Islet of Langerhans (tissue), 1 donor: ENCODE results near the gene CENPL.
"Not testable (repeated sequence)": the region's sequence is repeated elsewhere in the genome, so short reads cannot be mapped to it uniquely, and the experiment has no call there.

Source experiments
- FAIRE-seq: peaks from one replicate; lab custom pipeline; 2011; peaks lifted over from hg19 to GRCh38; lab: Jason Lieb, UNC

CENPL gene

DNA sequence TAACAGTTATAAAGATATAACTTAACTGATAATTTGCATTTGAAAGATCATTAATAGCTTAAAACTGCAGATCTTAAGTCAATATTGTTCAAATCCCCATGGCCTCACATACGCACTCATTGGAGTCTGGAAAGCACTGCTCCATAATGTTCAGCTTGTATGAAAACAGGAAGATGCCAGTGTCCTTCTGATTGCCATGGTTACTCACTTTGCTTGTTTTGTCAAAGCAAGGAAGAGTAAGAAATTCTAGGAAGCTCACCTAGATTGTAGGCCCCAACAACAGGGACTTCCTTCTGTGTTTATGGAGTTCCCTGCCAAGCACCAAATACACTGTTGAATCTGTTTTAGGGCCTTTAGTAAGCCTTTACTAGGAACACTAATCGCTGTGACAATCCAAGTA is 32.2 kb upstream of the CENPL start:
- FAIRE-seq: no peak

DNA sequence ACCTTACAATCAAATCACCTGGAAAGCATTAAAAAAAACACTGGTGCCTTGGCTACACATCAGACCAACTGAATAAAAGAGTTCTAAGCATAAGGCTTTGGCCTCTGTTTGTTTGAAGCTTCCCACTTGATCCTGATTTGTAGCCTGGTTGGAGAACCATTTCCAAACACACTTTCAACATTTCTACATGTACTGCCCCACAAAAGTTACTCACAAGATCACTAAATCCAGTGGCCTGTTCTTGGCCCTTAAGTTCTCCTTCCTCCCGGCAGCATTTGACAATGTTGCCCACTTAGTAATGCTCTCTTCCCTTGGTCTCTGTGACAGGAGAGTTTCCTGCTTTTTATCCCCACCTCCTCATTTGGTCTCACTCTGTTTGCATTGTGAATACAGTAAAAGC is 31.3 kb upstream of the CENPL start:
- no peak for FAIRE-seq

- FAIRE-seq: no peak
Measured at GRCh38 chr1:173853074-173853473, 28.4 kb upstream of the CENPL start.

DNA sequence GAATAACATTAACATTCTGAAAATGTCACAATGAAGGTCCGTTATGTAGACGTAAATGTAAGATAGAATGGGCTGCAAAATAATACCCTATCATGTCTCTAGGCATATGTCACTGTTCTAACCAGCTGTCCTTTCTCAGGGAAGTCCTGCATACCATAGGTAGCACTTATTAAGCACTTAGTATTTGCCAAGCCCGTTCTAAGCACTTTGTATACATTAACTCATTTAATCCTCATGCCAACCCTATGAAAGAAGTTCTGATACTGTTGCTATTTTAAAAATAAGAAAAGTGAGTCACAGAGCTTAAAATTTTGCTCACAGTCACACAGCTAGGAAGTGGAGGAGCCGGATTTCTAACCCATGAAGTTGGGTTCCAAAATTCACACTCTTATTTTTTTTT is 27.4 kb upstream of the CENPL start:
- no peak for FAIRE-seq

DNA sequence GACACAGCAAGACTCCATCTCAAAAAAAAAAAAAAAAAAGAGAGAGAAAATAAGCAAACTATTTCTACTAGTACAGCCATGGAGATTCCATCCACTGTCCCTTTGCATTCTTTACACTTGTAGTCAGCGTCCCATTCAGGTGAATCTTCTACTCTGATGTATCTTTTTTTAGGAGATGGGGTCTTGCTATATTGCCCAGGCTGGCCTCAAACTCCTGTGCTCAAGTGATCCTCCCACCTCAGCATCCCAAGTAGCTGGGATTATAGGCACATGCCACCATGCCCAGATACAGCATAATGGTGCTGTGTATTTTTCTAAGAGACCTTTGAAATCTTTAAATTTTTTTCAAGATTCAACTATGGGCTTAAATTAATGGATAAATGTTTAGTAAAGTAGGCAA is 8.1 kb upstream of the CENPL start:
- no peak for FAIRE-seq

DNA sequence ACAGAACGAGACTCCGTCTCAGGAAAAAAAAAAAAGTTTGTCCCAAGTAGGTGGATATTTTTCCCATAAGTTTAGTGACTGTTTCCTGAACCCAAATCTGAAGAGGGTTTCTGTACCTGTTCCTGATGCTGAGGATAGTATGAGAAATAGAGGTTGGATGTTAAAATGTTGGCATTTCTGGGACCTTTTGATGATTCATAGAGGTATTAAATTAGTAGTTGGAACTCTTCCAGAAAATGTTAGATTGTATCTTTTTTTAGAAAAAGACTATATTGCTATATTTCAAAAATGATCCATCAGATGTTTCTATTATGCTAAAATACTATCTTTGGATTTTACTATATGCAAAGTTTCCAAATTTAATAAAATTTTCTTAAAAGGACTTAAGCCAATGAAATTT is 2.9 kb upstream of the CENPL start:
- no peak for FAIRE-seq

DNA sequence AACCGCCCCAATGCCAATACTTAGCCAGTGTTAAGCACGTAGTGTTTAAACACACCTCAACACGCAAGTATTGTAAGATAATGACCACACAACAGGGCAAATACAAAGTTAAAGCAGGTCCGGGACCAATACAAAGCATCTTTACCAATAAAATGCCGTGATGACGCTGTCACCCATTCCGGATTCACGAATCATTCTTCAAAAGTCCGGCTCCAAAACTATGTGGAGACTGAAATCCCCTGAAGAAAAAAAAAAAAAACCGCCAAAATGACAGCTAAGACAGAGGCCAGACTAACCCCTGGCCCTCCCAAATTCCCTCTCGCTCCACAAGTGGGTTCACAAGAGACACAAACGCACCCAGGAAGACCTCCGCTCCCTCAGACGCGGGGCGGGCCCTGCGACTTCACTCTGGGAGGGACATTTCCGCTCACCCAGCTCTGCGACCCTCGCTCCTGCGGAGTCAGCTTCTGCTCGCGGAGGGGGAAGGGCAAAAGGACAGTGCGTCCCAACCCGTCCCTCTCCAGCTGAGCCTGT is 835 bp downstream of the CENPL start:
- no peak for FAIRE-seq

DNA sequence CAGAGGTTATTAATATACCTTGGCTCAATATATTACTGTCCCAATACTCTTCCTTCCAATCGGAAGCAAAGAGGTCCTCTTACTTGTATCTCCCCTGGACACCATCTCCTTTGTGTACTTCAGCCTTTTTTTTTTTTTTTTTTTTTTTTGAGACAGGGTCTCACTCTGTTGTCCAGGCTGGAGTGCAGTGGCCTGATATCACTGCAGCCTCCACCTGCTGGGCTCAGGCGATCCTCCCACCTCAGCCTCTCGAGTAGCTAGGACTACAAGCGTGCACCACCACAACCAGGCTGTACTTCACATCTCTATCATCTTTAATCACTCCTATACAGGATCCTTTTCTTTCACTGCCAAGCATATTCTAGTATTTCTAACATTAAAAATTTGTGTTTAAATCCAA is 3.0 kb downstream of the CENPL start:
- FAIRE-seq: no peak

GRCh38 chr1:173818459-173818858 is 6.2 kb downstream of the CENPL start:
- no peak for FAIRE-seq

- FAIRE-seq: not testable (repeated sequence)
Measured at GRCh38 chr1:173813654-173814053, 11.0 kb downstream of the CENPL start.

DNA sequence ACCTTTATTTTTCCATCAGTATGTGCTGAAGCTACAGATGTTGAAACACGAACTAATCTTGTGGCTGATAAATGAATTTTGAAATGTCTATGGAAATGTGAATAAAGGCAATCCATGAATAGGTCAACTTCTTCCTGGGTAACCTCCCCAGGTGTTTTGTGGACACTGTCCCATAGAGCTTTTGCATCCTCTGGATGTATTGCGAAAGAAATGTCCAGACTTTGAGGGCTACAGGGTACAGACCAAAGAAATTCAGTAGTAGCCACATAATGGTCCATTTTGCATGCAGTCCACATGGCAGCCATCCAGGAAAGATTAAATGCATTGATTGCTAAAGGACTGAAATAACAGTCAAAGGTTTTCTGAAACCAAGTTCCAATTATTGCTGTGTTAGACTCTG is 21.7 kb downstream of the CENPL start:
- no peak for FAIRE-seq

DNA sequence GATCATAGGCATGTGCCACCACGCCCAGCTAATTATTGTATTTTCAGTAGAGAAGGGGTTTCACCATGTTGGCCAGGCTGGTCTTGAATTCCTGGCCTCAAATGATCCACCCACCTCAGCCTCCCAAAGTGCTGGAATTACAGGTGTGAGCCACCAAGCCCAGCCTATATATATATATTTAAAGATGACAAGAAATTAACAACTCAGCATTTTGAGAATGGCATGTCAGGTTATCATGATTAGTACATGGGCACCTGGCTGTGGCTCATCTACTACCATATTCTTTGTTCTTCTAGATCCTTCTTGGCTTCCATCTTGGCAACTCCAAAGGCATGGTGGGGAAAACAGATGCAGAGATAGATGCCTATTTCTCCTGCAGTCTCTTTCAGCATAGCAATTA is 24.7 kb downstream of the CENPL start:
- not testable (repeated sequence) for FAIRE-seq

GRCh38 chr1:173798078-173798477 is 26.6 kb downstream of the CENPL start:
- no peak for FAIRE-seq

DNA sequence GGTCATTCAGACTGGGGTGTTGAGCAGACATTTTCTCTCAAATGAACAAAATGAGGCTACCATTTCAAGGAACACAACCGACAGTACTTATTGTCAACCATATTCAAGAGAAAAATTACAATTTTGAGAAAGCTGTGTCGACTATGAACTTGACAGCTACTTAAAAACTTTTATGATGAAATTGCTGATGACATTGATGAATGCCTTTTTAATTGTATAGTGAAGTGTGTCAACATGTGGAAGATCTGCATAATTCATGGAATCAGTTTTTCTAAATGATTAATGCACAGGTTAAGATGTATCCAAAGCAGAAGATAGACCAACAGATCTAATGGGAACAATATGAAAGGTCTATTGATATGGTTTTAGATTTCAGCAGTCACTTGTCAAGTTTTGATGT is 34.8 kb downstream of the CENPL start:
- no peak for FAIRE-seq

- FAIRE-seq: no peak
Measured at GRCh38 chr1:173784997-173785396, 39.7 kb downstream of the CENPL start.

GRCh38 chr1:173779936-173780335 is 44.7 kb downstream of the CENPL start:
- FAIRE-seq: no peak

DNA sequence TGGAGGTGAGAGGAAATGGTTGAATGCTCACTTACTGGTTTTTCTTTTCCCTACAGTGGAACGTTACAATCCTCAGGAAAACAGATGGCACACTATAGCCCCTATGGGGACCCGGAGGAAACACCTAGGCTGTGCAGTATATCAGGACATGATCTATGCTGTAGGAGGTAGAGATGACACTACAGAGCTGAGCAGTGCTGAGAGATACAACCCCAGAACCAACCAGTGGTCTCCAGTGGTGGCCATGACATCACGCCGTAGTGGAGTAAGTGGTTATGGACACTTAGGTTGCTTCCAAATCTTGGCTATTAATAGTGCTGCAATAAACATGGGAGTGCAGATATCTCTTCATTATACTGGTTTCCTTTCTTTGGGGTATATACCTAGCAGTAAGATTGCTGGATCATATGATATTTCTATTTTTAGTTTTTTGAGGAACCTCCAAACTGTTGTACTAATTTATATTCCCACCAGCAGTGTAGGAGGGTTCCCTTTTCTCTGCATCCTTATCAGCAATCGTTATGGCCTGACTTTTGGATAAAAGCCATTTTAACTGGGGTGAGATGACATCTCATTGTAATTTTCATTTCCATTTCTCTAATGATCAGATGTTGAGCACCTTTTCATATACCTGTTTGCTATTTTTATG is 49.0 kb downstream of the CENPL start:
- FAIRE-seq: no peak

DNA sequence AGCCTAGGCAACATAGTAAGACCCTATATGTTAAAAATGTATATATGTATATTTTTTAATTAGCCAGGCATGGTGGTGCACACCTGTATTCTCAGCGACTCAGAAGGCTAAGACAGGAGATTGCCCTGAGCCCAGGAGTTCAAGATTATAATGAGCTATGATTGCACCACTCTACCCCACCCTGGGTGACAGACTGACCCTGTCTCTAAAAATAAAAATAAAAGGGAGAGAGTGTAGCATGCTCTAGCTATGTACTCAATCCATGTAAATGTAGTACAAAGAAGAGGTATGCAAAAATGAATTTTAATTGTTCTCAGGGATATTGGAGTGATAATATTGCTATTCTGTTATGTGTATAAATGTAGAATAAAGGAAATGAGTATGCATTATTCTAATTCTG is 53.1 kb downstream of the CENPL start:
- FAIRE-seq: no peak

GRCh38 chr1:173770330-173770729 is 54.4 kb downstream of the CENPL start:
- not testable (repeated sequence) for FAIRE-seq

GRCh38 chr1:173768827-173769226 is 55.9 kb downstream of the CENPL start:
- FAIRE-seq: no peak

- no peak for FAIRE-seq
Measured at GRCh38 chr1:173768206-173768605, 56.5 kb downstream of the CENPL start.

DNA sequence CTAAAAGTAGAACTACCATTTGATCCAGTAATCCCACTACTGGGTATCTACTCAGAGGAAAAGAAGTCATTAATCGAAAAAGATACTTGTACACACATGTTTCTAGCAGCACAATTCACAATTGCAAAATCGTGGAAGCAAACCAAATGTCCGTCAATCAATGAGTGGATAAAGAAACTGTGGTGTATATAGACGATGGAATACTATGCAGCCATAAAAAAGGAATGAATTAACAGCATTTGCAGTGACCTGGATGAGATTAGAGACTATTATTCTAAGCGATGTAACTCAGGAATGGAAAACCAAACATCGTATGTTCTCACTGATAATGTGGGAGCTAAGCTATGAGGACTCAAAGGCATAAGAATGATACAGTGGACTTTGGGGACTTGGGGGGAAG is 60.4 kb downstream of the CENPL start:
- FAIRE-seq: not testable (repeated sequence)

GRCh38 chr1:173758980-173759379 is 65.7 kb downstream of the CENPL start:
- FAIRE-seq: no peak

DNA sequence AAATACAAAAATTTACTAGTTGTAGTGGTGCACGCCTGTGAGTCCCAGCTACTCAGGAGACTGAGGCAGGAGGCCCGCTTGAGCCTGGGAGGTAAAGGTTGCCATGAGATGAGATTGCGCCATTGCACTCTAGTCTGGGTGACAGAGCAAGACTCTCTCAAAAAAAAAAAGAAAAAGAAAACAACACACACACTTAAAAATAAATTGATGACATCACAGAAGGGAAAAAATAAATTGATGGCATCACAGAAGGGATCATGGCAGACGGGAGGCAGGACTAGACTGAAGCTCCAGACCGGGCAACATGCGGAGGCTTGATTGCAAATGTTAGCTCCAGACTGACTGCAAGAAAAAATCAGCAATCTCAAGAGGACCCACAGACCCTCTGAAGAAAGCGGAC is 66.6 kb downstream of the CENPL start:
- FAIRE-seq: no peak

DNA sequence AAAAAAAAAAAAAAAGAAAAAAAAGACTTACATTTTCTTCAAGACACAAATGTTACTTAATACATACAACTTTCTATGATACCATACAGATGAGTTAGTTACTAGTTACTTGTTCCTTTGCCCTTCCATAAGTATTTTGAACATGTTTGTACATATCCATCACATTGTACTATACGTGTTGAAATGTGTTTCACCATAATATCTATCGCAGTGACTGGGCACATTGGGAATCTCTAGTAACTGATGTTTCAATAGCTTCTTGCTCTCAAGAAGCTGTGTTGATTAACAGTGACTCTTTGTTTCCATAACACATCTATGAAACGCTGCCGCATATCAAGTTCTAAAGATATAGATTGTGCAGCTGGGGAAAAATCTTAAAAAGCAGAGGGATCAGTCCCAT is 67.0 kb downstream of the CENPL start:
- FAIRE-seq: no peak
